DMS 273 treated with DMSO at 0.1 percent for 48 hours (cell line): ENCODE measurements around the gene INSIG1.

Source experiments
- DNase-seq: peaks from one replicate; lab custom pipeline; 2025; lab: John Stamatoyannopoulos, UW

The INSIG1 gene

DNA sequence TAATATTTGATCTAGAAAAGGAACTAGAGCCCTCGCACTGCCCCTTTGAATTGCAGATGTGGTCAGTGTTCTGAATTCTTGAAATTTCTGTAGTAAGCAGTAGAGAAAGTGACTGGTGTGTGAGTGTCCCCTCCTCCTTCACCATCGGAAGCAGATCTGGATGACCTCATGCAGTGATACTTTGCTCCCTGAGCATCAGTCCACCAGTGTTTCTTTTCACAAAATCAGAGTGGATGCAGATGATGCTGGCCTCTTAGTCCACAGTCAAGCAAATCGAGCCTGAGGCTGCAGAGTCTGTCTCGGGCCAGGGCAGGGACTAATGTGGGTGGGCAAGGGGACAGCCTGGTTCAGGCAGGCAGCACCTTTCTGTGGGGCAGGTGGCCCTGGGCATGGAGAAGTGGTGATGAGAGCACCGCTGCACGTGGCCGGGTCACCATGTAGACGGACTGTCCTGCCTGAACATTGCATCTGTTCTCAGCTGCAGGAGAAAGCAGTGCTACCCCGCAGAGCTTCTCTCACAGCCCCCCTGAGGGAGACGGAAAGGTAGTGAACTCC lies 5.4 kb downstream of the INSIG1 start:
- no peak for DNase-seq

GRCh38 chr7:155303897-155304296 lies 6.2 kb downstream of the INSIG1 start:
- DNase-seq: no peak

- DNase-seq: no peak
Observed at GRCh38 chr7:155305231-155305904, 7.7 kb downstream of the INSIG1 start.

GRCh38 chr7:155306673-155307470 lies 9.2 kb downstream of the INSIG1 start:
- DNase-seq: no peak

GRCh38 chr7:155308330-155309020 lies 10.8 kb downstream of the INSIG1 start:
- no peak for DNase-seq

- DNase-seq: no peak
Observed at GRCh38 chr7:155309021-155309338, 11.3 kb downstream of the INSIG1 start.

GRCh38 chr7:155310425-155311114 lies 12.9 kb downstream of the INSIG1 start:
- DNase-seq: no peak

- no peak for DNase-seq
Observed at GRCh38 chr7:155311826-155312537, 14.3 kb downstream of the INSIG1 start.

DNA sequence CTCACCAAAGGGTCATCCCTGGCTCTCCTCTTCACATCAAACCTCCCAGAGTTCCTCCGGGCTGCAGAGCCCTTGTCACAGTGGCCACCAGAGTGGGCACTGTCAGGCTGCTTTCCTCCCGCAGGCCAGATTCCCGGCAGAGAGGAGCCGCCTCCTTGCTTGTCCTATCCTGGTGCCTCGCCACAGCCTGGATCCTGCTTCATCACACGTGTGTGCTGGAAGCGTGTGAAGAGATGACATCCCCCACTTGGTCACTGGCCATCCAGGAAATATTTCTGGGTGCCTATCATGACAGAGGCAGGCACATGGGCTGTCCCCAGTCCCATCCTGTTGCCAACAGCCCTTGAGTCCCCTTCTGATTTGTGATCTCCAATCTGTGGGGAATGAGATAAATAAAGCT lies 15.0 kb downstream of the INSIG1 start:
- DNase-seq: no peak

DNA sequence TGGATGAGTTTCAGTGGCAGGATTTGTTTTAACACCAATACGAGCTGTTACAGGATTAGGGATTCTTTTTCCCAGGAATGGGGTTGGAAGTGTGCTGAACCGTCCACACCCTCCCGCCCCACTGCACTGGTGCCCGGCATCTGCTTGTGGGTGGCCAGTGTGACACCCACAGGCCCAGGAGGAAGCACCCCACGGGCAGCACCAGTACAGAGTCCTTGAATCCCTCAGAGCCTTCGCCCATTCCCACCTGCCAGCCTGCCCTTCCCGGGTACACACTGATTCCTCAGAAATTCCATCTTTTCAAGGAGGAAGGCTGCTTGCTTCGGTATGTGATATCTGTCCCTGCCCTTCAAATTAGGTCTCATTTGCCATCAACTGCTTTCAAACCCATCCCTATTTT lies 15.4 kb downstream of the INSIG1 start:
- no peak for DNase-seq

DNA sequence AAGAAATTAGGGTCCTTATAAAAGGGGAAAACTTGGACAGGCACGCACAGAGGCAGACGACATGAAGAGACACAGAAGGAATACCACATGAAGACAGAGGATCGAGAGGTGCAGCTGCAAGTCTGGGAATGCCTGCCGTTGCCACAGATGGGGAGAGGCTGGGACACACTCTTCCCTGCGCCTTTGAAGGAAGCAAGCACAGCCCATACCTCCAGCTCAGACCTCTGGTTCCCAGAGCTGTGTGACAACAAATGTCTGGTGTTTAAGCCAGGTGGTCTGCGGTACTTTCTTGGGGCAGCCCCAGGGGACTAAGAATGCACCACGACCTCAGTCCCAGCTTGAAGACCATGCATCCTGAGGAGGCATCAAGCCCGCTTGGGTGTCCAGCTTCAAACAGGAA lies 18.3 kb downstream of the INSIG1 start:
- no peak for DNase-seq

GRCh38 chr7:155316427-155317113 lies 18.9 kb downstream of the INSIG1 start:
- no peak for DNase-seq

DNA sequence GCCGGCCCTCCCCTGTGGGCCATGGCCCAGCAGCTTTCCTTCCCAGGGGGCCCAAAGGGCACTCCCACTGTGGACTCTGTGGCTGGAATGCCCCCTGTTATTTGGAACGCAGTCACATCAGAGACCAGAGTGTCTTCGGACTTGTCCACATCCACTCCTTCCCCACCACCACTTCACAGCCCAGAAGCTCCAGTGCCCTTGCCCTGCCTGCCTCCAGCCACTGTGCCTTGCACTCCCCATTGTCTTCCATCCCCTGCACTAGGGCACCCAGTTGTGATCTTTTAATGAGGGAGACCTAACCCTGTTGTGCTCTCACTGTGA lies 19.4 kb downstream of the INSIG1 start:
- DNase-seq: no peak

DNA sequence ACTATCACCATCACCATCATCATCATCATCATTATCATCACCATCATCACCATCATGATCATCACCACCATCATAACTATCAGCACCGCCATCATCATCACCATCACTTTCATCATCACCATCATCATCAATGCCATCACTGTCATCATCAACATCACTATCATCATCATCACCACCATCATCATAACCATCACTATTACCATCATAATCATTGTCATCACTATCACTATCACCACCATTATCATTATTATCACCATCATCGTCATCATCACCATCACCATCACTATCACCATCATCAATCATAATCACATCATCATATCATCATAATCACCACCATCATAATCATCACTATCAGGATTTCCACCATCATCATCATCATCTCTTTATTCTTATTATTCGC lies 20.6 kb downstream of the INSIG1 start:
- DNase-seq: no peak

DNA sequence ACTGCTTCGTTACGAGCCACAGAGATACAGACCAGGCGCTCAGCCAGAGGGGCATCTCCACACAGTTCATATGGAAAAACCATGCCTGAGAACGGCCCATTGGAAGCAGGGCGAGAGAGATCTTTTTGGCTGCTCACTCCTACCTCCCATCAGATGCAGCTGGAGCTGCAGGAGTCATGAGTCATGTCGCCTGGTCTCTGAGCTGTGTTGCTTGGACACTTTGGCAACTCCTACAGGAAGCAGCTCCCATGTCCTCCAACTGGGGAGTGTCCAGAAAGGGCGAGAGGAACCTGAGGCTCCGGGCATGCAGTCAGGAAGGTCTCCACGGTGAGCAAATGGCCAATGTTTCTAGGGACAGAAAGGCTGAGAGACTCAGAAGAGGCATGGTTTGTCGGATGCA lies 24.9 kb downstream of the INSIG1 start:
- no peak for DNase-seq

- no peak for DNase-seq
Observed at GRCh38 chr7:155323001-155323638, 25.4 kb downstream of the INSIG1 start.

DNA sequence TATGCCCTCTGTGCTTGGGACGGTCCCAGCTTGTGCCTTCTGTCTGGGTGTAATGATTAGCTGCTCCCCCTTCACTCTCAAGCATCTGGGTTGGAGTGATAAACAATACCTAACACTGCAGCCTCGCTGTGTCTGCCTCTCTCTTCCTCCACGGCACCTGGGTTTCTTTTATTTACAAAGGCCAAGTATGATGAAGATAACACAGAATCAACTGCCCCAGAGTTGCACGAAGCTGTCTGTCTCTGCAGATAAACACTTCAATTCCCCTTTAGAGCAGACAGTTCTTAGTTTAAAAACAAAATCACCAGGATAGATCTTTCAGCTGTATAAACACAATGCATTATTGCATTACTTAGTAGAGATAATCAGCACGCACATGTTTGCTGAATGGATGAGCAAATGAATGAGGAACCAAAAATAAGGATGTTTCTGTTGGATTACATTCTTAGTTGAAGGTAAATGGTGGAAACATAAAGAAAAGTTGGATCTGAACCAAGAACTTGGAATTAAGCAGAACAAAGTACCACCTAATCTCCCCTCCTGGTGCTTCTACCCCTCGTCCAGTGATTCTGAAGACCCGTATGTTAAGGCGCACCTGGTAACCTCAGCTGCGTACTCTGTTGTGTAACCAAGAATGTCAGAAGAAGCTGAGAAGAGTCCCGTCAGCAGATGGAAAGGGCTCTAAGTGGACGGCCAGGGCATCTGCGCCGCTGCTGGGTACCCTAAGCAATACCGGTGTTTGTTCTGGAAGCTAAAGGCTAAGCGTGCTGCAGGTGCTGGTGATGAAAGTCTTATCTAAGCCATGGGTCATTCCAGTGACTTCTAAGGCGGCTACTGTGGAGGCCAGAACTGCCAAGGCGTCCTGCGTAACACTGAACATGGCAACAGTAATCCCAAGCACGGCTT lies 26.6 kb downstream of the INSIG1 start:
- no peak for DNase-seq

DNA sequence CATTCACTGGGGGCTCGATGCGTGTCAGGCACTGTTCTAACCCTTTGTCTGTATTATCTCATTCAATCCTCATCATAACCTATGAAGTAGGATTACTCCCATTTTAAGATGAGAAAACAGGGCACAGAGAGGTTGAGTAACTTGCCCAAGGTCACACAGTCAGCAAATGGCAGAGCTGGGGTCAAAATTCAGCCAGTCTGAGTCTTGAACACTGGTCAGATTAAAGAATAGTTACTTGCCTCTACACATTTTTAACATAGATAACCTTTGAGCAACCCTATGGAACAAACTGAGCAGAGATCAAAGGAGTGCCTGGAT lies 27.2 kb downstream of the INSIG1 start:
- no peak for DNase-seq

GRCh38 chr7:155326385-155326784 lies 28.7 kb downstream of the INSIG1 start:
- no peak for DNase-seq
